WTC11 (cell line): ENCODE results near the gene LASP1. TPM values are rescaled to one million over a fixed set of nuclear protein-coding genes. Genes with fewer than 3 reads are reported as not detected.

Experiments
- ATAC-seq: fragments of 200-7000 bp; cut with Tn5 transposase; 2 replicates; pipeline ENCODE4 v1.10.0; 2021; ENCODE audit warnings: mild to moderate bottlenecking, moderate library complexity
- CTCF ChIA-PET: fragments of 300-600 bp; sonication (Branson Sonifier 250); formaldehyde crosslinking; loops from one replicate; lab custom pipeline; 2021; ENCODE audit warnings: antibody characterized with exemption; lab: Charles Lee
- POLR2A ChIA-PET: fragments of 350-600 bp; sonication (Branson Sonifier 250); formaldehyde crosslinking; loops from one replicate; lab custom pipeline; 2021; ENCODE audit warnings: antibody characterized with exemption; lab: Charles Lee
- DNase-seq: peaks from one replicate; pipeline ENCODE4 v3.0.0; 2021; ENCODE audit warnings: low spot score
- H3K27ac Mint-ChIP-seq: 2 replicates; pipeline ENCODE4 v1.8.0; 2021; ENCODE audit warnings: mixed read lengths
- H3K27me3 Mint-ChIP-seq: 2 replicates; pipeline ENCODE4 v1.8.0; 2021; ENCODE audit warnings: low read depth, mild to moderate bottlenecking, moderate library complexity, mixed read lengths
- H3K36me3 Mint-ChIP-seq: 2 replicates; pipeline ENCODE4 v1.8.0; 2021; ENCODE audit warnings: mixed read lengths
- H3K4me1 Mint-ChIP-seq: 2 replicates; pipeline ENCODE4 v1.8.0; 2022; ENCODE audit warnings: mixed read lengths
- H3K4me3 Mint-ChIP-seq: 2 replicates; pipeline ENCODE4 v1.8.0; 2021; ENCODE audit warnings: mild to moderate bottlenecking, moderate library complexity, mixed read lengths
- H3K9me3 Mint-ChIP-seq: 2 replicates; pipeline ENCODE4 v1.8.0; 2021; ENCODE audit warnings: mixed read lengths
- FOXK1 ChIP-seq: sonication (generic); formaldehyde crosslinking; IDR thresholded peaks from 2 replicates; pipeline ENCODE4 v1.8.0; 2022; ENCODE audit warnings: mild to moderate bottlenecking, moderate library complexity, missing genetic modification reagents
- HMGA2 ChIP-seq: fragments of 250-450 bp; sonication (Bioruptor Pico); IDR thresholded peaks from 2 replicates; pipeline ENCODE4 v1.4.0; 2021; ENCODE audit warnings: mild to moderate bottlenecking, moderate library complexity
- JUN ChIP-seq: sonication (generic); formaldehyde crosslinking; IDR thresholded peaks from 2 replicates; pipeline ENCODE4 v1.8.0; 2023; ENCODE audit warnings: mild to moderate bottlenecking, missing genetic modification reagents
- TCF7 ChIP-seq: sonication (generic); formaldehyde crosslinking; IDR thresholded peaks from 2 replicates; pipeline ENCODE4 v1.8.0; 2022; ENCODE audit warnings: mild to moderate bottlenecking, low read depth, missing genetic modification reagents, moderate library complexity
- TEAD4 ChIP-seq: sonication (generic); formaldehyde crosslinking; IDR thresholded peaks from 2 replicates; pipeline ENCODE4 v1.8.0; 2022; ENCODE audit warnings: mild to moderate bottlenecking, missing genetic modification reagents
- ZBTB21 ChIP-seq: sonication (generic); formaldehyde crosslinking; IDR thresholded peaks from 2 replicates; pipeline ENCODE4 v1.8.1; 2023; ENCODE audit warnings: mild to moderate bottlenecking, missing genetic modification reagents, borderline replicate concordance
- total RNA-seq: library from RNA; stranded (reverse); gene quantifications from 3 replicates; pipeline ENCODE4 v1.2.3, GENCODE V29; 2021
- TF ChIP-seq, protein P1 (sequence below): fragments of 250-450 bp; sonication (Bioruptor Pico); IDR thresholded peaks from 2 replicates; pipeline ENCODE4 v1.9.0; 2021; ENCODE audit warnings: mild to moderate bottlenecking, borderline replicate concordance
- TF ChIP-seq, protein P2 (sequence below): sonication (generic); formaldehyde crosslinking; IDR thresholded peaks from 2 replicates; pipeline ENCODE4 v1.8.1; 2023; ENCODE audit warnings: mild to moderate bottlenecking, missing genetic modification reagents
- TF ChIP-seq, protein P3 (sequence below): sonication (generic); formaldehyde crosslinking; IDR thresholded peaks from 2 replicates; pipeline ENCODE4 v1.8.0; 2023; ENCODE audit warnings: missing genetic modification reagents
- TF ChIP-seq, protein P4 (sequence below): sonication (generic); formaldehyde crosslinking; IDR thresholded peaks from 2 replicates; pipeline ENCODE4 v1.8.0; 2023; ENCODE audit warnings: mild to moderate bottlenecking, missing genetic modification reagents
- TF ChIP-seq, protein P5 (sequence below): fragments of 250-450 bp; sonication (Bioruptor Pico); IDR thresholded peaks from 2 replicates; pipeline ENCODE4 v1.9.0; 2021; ENCODE audit warnings: moderate library complexity, mild to moderate bottlenecking, inconsistent platforms, borderline replicate concordance
- TF ChIP-seq, protein P6 (sequence below): sonication (generic); formaldehyde crosslinking; IDR thresholded peaks from 2 replicates; pipeline ENCODE4 v1.8.0; 2022; ENCODE audit warnings: mild to moderate bottlenecking, missing genetic modification reagents
- TF ChIP-seq, protein P7 (sequence below): sonication (generic); formaldehyde crosslinking; IDR thresholded peaks from 2 replicates; pipeline ENCODE4 v1.8.0; 2023; ENCODE audit warnings: missing genetic modification reagents, mild to moderate bottlenecking, borderline replicate concordance

LASP1 gene
- total RNA-seq, 1 experiment from 2014 or later: 139 TPM

DNA sequence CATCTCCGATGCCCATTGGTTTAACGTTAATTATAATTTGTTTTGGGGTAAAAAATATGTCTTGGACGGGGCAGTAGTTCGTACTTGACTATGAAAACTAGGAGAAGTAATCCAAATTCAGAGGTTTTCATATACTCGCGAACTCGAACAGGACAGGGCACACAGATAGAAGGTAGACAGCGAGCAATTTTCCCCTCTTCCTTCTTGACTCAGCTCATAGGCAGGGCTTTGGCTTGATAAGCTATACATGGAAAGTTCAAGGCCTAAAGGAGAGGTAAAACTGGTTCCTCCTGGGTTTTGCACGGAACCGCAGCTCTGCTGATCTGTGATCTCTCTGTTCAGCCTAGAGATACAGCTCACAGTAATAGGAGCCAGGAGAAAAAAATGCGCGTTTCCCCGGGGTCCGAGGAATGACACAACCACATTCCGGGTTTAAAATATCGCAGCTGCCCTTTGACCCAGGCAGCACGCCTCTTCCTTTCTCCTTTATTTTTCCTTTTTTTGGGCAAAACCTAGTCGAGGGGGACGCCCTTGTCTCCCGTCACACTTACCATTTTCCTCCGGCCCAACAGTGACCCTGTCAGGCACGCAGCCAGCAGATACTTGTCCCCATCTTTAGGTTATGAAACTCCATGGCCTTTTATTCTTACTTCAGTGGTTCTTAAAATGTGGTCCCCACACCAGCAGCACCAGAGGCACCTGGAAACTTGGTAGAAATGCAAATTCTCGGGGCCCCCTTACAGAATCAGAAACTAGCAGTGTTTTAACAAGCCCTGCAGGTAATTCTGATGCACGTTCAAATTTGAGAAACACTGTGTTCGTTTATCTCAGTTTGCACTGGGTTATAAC lies 1.7 kb upstream of the LASP1 start:
- H3K4me1 Mint-ChIP-seq: peaks cover 25% of the 10 kb centered on the region
- H3K9me3 Mint-ChIP-seq: no peaks in the 10 kb centered on the region
- no peaks in the 10 kb centered on the region for H3K36me3 Mint-ChIP-seq
- POLR2A ChIA-PET: interaction anchor here (1.1 to 2.5 kb wide), 6 partner anchors 14 to 309 kb away, joined by 3 to 7 read pairs (median 4); partner anchors contain the start of gene RPL23
- TF ChIP-seq, protein P1, sequence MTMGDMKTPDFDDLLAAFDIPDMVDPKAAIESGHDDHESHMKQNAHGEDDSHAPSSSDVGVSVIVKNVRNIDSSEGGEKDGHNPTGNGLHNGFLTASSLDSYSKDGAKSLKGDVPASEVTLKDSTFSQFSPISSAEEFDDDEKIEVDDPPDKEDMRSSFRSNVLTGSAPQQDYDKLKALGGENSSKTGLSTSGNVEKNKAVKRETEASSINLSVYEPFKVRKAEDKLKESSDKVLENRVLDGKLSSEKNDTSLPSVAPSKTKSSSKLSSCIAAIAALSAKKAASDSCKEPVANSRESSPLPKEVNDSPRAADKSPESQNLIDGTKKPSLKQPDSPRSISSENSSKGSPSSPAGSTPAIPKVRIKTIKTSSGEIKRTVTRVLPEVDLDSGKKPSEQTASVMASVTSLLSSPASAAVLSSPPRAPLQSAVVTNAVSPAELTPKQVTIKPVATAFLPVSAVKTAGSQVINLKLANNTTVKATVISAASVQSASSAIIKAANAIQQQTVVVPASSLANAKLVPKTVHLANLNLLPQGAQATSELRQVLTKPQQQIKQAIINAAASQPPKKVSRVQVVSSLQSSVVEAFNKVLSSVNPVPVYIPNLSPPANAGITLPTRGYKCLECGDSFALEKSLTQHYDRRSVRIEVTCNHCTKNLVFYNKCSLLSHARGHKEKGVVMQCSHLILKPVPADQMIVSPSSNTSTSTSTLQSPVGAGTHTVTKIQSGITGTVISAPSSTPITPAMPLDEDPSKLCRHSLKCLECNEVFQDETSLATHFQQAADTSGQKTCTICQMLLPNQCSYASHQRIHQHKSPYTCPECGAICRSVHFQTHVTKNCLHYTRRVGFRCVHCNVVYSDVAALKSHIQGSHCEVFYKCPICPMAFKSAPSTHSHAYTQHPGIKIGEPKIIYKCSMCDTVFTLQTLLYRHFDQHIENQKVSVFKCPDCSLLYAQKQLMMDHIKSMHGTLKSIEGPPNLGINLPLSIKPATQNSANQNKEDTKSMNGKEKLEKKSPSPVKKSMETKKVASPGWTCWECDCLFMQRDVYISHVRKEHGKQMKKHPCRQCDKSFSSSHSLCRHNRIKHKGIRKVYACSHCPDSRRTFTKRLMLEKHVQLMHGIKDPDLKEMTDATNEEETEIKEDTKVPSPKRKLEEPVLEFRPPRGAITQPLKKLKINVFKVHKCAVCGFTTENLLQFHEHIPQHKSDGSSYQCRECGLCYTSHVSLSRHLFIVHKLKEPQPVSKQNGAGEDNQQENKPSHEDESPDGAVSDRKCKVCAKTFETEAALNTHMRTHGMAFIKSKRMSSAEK (CRISPR knock-in tag): no peak
- TF ChIP-seq ZBTB21 (no peak), TEAD4 (no peak; the same call in 1 of the 2 replicates), TCF7 (CRISPR knock-in tag) (no peak), HMGA2 (no peak), JUN (CRISPR knock-in tag) (no peak), FOXK1 (CRISPR knock-in tag) (no peak)
- TF ChIP-seq, protein P2, sequence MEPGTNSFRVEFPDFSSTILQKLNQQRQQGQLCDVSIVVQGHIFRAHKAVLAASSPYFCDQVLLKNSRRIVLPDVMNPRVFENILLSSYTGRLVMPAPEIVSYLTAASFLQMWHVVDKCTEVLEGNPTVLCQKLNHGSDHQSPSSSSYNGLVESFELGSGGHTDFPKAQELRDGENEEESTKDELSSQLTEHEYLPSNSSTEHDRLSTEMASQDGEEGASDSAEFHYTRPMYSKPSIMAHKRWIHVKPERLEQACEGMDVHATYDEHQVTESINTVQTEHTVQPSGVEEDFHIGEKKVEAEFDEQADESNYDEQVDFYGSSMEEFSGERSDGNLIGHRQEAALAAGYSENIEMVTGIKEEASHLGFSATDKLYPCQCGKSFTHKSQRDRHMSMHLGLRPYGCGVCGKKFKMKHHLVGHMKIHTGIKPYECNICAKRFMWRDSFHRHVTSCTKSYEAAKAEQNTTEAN (CRISPR knock-in tag): no peak
- TF ChIP-seq, protein P3, sequence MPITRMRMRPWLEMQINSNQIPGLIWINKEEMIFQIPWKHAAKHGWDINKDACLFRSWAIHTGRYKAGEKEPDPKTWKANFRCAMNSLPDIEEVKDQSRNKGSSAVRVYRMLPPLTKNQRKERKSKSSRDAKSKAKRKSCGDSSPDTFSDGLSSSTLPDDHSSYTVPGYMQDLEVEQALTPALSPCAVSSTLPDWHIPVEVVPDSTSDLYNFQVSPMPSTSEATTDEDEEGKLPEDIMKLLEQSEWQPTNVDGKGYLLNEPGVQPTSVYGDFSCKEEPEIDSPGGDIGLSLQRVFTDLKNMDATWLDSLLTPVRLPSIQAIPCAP (CRISPR knock-in tag): no peak
- TF ChIP-seq, protein P4, sequence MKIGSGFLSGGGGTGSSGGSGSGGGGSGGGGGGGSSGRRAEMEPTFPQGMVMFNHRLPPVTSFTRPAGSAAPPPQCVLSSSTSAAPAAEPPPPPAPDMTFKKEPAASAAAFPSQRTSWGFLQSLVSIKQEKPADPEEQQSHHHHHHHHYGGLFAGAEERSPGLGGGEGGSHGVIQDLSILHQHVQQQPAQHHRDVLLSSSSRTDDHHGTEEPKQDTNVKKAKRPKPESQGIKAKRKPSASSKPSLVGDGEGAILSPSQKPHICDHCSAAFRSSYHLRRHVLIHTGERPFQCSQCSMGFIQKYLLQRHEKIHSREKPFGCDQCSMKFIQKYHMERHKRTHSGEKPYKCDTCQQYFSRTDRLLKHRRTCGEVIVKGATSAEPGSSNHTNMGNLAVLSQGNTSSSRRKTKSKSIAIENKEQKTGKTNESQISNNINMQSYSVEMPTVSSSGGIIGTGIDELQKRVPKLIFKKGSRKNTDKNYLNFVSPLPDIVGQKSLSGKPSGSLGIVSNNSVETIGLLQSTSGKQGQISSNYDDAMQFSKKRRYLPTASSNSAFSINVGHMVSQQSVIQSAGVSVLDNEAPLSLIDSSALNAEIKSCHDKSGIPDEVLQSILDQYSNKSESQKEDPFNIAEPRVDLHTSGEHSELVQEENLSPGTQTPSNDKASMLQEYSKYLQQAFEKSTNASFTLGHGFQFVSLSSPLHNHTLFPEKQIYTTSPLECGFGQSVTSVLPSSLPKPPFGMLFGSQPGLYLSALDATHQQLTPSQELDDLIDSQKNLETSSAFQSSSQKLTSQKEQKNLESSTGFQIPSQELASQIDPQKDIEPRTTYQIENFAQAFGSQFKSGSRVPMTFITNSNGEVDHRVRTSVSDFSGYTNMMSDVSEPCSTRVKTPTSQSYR (CRISPR knock-in tag): no peak
- TF ChIP-seq, protein P5, sequence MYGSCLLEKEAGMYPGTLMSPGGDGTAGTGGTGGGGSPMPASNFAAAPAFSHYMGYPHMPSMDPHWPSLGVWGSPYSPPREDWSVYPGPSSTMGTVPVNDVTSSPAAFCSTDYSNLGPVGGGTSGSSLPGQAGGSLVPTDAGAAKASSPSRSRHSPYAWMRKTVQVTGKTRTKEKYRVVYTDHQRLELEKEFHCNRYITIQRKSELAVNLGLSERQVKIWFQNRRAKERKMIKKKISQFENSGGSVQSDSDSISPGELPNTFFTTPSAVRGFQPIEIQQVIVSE (CRISPR knock-in tag): no peak
- CTCF ChIA-PET: interaction anchor here (0.8 to 2.3 kb wide), 6 partner anchors 10 to 285 kb away, joined by 3 to 6 read pairs (median 4); partner anchors contain the start of gene FBXO47
- 0 out of 2 replicates have a peak, but pooled peaks have one; percentile 0 for ATAC-seq
- H3K27me3 Mint-ChIP-seq: no peaks in the 10 kb centered on the region
- peak overlapping the region; percentile 92 for H3K4me3 Mint-ChIP-seq
- peak overlapping the region; percentile 88 for H3K27ac Mint-ChIP-seq
- DNase-seq: no peak

DNA sequence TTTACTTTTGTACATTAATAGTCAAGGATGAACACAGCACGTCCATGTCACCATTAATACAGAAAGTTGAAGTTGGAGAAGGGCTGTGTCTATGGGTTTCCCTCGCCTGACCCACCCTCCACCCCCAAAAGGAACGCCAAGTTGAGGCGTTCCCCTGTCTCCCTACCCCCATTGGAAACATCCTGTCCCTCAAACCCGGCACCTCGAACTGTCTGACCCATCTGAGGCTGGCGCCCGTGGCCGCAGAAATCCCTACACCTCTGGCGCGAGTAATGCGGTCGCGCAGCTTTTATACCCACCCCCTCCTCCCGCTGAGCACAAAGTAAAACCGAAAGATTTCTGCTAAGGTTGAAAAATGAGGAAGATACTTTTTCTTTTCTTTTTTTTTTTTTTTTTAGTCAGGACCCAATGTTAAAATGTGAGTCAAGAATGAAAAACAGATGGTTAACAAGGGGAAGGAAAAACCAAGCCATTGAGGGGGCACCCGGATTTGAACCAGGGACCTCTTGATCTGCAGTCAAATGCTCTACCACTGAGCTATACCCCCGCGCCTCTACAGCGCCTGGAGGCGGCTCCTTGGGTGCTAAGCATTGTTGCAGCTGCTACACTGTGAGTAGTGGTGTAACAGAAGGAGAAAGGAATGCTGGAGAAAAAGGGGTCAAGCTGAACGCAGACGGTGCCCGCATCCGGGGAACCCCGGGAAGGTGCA lies 887 bp upstream of the LASP1 start:
- Mint-ChIP-seq H3K4me3 (peak overlapping the region; percentile 92), H3K9me3 (no peaks in the 10 kb centered on the region), H3K36me3 (no peaks in the 10 kb centered on the region), H3K27ac (peak overlapping the region; percentile 97), H3K4me1 (peaks cover 32% of the 10 kb centered on the region), H3K27me3 (no peaks in the 10 kb centered on the region)
- DNase-seq (peak; percentile 95), ATAC-seq (peak; percentile 37)
- POLR2A ChIA-PET: interaction anchor here (0.6 to 3.3 kb wide), 12 partner anchors 9 to 310 kb away, joined by 3 to 16 read pairs (median 6); partner anchors contain the start of genes CWC25, FBXO47, LASP1NB and RPL23
- CTCF ChIA-PET: interaction anchor here (0.7 to 2.3 kb wide), 11 partner anchors 9 to 287 kb away, joined by 3 to 6 read pairs (median 4); partner anchors contain the start of genes FBXO47, LASP1NB and RPL23
- TF ChIP-seq, protein P3 (CRISPR knock-in tag): no peak
- TF ChIP-seq, protein P6, sequence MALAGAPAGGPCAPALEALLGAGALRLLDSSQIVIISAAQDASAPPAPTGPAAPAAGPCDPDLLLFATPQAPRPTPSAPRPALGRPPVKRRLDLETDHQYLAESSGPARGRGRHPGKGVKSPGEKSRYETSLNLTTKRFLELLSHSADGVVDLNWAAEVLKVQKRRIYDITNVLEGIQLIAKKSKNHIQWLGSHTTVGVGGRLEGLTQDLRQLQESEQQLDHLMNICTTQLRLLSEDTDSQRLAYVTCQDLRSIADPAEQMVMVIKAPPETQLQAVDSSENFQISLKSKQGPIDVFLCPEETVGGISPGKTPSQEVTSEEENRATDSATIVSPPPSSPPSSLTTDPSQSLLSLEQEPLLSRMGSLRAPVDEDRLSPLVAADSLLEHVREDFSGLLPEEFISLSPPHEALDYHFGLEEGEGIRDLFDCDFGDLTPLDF (CRISPR knock-in tag): no peak
- TF ChIP-seq, protein P7, sequence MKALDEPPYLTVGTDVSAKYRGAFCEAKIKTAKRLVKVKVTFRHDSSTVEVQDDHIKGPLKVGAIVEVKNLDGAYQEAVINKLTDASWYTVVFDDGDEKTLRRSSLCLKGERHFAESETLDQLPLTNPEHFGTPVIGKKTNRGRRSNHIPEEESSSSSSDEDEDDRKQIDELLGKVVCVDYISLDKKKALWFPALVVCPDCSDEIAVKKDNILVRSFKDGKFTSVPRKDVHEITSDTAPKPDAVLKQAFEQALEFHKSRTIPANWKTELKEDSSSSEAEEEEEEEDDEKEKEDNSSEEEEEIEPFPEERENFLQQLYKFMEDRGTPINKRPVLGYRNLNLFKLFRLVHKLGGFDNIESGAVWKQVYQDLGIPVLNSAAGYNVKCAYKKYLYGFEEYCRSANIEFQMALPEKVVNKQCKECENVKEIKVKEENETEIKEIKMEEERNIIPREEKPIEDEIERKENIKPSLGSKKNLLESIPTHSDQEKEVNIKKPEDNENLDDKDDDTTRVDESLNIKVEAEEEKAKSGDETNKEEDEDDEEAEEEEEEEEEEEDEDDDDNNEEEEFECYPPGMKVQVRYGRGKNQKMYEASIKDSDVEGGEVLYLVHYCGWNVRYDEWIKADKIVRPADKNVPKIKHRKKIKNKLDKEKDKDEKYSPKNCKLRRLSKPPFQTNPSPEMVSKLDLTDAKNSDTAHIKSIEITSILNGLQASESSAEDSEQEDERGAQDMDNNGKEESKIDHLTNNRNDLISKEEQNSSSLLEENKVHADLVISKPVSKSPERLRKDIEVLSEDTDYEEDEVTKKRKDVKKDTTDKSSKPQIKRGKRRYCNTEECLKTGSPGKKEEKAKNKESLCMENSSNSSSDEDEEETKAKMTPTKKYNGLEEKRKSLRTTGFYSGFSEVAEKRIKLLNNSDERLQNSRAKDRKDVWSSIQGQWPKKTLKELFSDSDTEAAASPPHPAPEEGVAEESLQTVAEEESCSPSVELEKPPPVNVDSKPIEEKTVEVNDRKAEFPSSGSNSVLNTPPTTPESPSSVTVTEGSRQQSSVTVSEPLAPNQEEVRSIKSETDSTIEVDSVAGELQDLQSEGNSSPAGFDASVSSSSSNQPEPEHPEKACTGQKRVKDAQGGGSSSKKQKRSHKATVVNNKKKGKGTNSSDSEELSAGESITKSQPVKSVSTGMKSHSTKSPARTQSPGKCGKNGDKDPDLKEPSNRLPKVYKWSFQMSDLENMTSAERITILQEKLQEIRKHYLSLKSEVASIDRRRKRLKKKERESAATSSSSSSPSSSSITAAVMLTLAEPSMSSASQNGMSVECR (CRISPR knock-in tag): 0 out of 2 replicates have a peak, but pooled peaks have one; percentile 11
